Chondrocyte (in vitro differentiated cells): Measurements from ENCODE around the gene POGLUT2. TPM values are rescaled to one million over a fixed set of nuclear protein-coding genes. Genes with fewer than 3 reads are reported as not detected.

Experiments
- DNase-seq: peaks from one replicate; pipeline ENCODE4 v3.0.0; 2021; ENCODE audit warnings: mixed read lengths, low spot score
- H3K27ac Mint-ChIP-seq: one replicate; pipeline ENCODE4 v1.8.0; 2021; ENCODE audit warnings: mild to moderate bottlenecking, moderate library complexity, mixed read lengths; ENCODE audit not compliant: unreplicated experiment
- H3K27me3 Mint-ChIP-seq: 2 replicates; pipeline ENCODE4 v1.8.0; 2021; ENCODE audit warnings: low read depth, mixed read lengths
- H3K36me3 Mint-ChIP-seq: 2 replicates; pipeline ENCODE4 v1.8.0; 2021; ENCODE audit warnings: low read depth, mixed read lengths
- H3K4me1 Mint-ChIP-seq: 2 replicates; pipeline ENCODE4 v1.8.0; 2021; ENCODE audit warnings: low read depth, mild to moderate bottlenecking, mixed read lengths
- H3K4me3 Mint-ChIP-seq: one replicate; pipeline ENCODE4 v1.8.0; 2021; ENCODE audit warnings: mild to moderate bottlenecking, moderate library complexity, mixed read lengths; ENCODE audit not compliant: unreplicated experiment
- H3K9me3 Mint-ChIP-seq: 2 replicates; pipeline ENCODE4 v1.8.0; 2021; ENCODE audit warnings: low read depth, mixed read lengths
- total RNA-seq: library from RNA; stranded (reverse); gene quantifications from 3 replicates; pipeline ENCODE4 v1.2.1, GENCODE V29; 2021
- TF ChIP-seq, protein P1 (sequence below): fragments of 200-600 bp; sonication (generic); IDR thresholded peaks from 2 replicates; pipeline ENCODE4 v1.5.0; 2021; ENCODE audit warnings: antibody characterized with exemption, mild to moderate bottlenecking, moderate library complexity

POGLUT2 gene
- total RNA-seq, 1 donor from 2014 or later, result 37.3 TPM

DNA sequence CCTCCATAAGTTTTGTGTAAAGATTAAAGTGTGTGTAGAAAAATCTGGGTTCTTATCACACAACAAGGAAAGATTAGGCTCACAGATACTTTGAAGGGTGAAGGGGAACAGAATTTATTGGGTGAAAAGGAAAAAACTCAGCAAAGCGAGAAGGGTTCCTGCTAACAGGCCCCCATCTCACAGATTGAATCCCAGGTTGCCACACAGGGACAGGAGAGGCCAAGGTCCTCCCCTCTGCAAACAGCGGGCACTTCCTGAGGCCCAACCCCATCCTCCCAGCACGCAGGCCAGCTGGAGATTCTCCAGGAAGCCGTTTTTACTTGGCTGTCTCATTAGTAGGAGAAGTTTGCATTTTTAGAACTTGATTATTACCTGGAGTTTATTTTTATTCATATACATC, 31.9 kb upstream of the POGLUT2 start:
- no peak overlapping the region for H3K27ac Mint-ChIP-seq
- no peak overlapping the region for H3K4me3 Mint-ChIP-seq
- peaks cover 10% of the 10 kb centered on the region for H3K36me3 Mint-ChIP-seq
- DNase-seq, result no peak
- H3K4me1 Mint-ChIP-seq, result peaks cover 15% of the 10 kb centered on the region
- no peaks in the 10 kb centered on the region for H3K27me3 Mint-ChIP-seq
- TF ChIP-seq, protein P1, sequence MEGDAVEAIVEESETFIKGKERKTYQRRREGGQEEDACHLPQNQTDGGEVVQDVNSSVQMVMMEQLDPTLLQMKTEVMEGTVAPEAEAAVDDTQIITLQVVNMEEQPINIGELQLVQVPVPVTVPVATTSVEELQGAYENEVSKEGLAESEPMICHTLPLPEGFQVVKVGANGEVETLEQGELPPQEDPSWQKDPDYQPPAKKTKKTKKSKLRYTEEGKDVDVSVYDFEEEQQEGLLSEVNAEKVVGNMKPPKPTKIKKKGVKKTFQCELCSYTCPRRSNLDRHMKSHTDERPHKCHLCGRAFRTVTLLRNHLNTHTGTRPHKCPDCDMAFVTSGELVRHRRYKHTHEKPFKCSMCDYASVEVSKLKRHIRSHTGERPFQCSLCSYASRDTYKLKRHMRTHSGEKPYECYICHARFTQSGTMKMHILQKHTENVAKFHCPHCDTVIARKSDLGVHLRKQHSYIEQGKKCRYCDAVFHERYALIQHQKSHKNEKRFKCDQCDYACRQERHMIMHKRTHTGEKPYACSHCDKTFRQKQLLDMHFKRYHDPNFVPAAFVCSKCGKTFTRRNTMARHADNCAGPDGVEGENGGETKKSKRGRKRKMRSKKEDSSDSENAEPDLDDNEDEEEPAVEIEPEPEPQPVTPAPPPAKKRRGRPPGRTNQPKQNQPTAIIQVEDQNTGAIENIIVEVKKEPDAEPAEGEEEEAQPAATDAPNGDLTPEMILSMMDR, result no peak
- no peaks in the 10 kb centered on the region for H3K9me3 Mint-ChIP-seq

DNA sequence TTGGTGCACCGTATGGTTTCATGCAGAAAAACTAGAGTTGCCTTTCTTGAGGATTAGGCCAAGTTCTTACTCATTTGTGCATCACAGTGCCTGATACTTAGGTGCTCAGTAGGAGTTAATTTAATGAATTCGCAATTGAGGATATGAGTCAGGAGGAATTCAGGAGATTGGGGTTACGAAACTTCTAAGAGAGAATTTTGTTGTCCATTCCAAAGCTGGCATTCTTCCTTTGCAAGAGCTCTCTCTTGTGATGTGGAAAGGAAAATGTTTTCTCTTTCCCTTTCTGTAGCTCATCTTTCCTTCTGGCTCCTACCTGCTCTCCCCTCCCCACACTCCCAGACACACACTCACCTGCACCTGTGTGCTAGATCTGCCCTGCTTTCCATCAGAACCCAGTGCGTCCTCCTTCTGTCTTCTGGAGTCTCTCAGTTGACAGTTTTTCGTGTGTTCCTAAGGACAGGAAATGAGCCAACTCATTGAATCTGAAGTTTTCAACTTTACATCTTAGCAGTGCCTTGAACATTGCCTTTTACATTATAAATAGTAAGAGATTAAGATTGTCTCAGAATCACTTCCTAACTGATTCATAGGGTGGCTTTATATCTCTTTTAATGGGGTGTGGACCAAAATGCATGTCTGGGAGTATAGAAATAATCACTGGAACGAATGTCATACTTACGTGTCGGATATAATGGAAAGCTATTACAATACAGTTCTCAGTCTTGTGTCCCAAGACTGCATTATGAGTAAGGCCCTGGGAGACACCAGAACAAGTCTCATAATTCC, 27.3 kb upstream of the POGLUT2 start:
- Mint-ChIP-seq H3K27me3 (no peaks in the 10 kb centered on the region), H3K4me3 (no peak overlapping the region), H3K36me3 (peaks cover 25% of the 10 kb centered on the region), H3K4me1 (peaks cover 18% of the 10 kb centered on the region), H3K9me3 (no peaks in the 10 kb centered on the region), H3K27ac (peak overlapping the region; percentile 92)
- TF ChIP-seq, protein P1, result peak; percentile 38
- DNase-seq, result no peak

DNA sequence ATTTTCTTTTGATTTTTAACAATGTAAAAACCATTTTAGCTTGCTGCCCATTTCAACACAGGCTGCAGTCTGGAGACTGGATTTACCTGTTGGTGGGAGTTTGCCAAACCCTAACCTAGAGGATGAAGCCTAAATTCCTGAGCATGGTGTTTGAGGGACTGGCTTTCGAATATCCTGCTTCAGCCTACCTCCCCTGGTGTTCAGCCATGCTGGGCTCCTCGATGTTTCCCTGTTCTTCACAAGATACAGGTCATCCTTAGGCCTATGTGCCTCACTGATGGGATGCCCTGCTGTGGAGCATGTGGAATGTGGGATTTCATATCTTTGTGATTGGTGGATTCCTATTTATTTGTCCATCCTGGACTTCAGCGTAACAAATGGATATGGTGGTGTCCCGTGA, 26.6 kb upstream of the POGLUT2 start:
- Mint-ChIP-seq H3K36me3 (peaks cover 25% of the 10 kb centered on the region), H3K27ac (peak overlapping the region; percentile 92), H3K27me3 (no peaks in the 10 kb centered on the region), H3K4me3 (no peak overlapping the region), H3K4me1 (peaks cover 14% of the 10 kb centered on the region), H3K9me3 (no peaks in the 10 kb centered on the region)
- no peak for DNase-seq
- TF ChIP-seq, protein P1, result no peak

DNA sequence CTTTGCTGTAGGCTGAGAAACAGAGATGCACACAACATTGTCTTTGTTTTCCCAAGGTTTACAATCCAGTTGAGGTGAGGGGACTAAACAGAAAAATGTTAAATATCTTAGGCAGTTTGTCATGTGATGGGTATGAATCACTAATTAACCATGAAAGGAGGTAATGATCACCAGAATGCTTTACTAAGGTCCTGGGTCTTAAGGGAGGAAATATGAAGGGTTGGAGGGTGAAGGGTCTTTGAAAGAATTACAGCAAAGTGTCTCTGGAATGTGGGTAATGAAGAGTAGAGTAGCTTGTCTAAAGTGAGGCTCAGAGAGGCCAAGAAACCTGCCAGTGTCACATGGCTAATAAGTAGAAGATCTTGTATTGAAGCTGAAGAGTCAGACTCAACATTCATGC, 19.1 kb upstream of the POGLUT2 start:
- H3K27me3 Mint-ChIP-seq, result no peaks in the 10 kb centered on the region
- H3K4me1 Mint-ChIP-seq, result peaks cover 23% of the 10 kb centered on the region
- H3K27ac Mint-ChIP-seq, result peak overlapping the region; percentile 67
- TF ChIP-seq, protein P1, result no peak
- H3K4me3 Mint-ChIP-seq, result no peak overlapping the region
- H3K36me3 Mint-ChIP-seq, result peaks cover 28% of the 10 kb centered on the region
- H3K9me3 Mint-ChIP-seq, result no peaks in the 10 kb centered on the region
- no peak for DNase-seq

DNA sequence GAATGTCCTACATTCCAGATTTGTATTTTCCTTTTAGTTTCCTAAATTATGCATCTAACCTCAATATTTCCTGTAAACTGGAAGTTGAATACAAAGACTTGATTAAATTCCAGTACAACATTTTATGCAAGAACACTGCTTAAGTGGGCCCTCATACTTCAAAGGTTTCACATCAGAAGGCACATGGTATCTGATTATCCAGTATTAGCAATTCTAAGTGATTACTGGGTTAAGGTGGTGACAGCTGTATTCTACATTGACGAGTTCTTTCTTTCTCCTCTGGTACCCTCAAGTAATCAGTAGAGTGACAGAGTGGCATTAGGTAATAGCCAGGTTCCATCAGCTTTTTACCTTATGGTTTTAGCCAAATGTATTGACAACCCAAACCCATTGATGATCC, 18.5 kb upstream of the POGLUT2 start:
- H3K36me3 Mint-ChIP-seq, result peaks cover 21% of the 10 kb centered on the region
- no peaks in the 10 kb centered on the region for H3K27me3 Mint-ChIP-seq

More for the DNA sequence above, 18.5 kb upstream of the POGLUT2 start:
- H3K4me3 Mint-ChIP-seq, result no peak overlapping the region
- no peaks in the 10 kb centered on the region for H3K9me3 Mint-ChIP-seq
- H3K4me1 Mint-ChIP-seq, result peaks cover 29% of the 10 kb centered on the region
- DNase-seq, result no peak
- no peak overlapping the region for H3K27ac Mint-ChIP-seq
- TF ChIP-seq, protein P1, result no peak
